NCI-H2029 (cell line): ENCODE data around the gene LYPD1.
A peak's percentile ranks its signal among the peaks of the same experiment; 100 is the strongest.

Experiments used
- DNase-seq: peaks from one replicate; lab custom pipeline; 2025; lab: John Stamatoyannopoulos, UW

The LYPD1 gene

DNA sequence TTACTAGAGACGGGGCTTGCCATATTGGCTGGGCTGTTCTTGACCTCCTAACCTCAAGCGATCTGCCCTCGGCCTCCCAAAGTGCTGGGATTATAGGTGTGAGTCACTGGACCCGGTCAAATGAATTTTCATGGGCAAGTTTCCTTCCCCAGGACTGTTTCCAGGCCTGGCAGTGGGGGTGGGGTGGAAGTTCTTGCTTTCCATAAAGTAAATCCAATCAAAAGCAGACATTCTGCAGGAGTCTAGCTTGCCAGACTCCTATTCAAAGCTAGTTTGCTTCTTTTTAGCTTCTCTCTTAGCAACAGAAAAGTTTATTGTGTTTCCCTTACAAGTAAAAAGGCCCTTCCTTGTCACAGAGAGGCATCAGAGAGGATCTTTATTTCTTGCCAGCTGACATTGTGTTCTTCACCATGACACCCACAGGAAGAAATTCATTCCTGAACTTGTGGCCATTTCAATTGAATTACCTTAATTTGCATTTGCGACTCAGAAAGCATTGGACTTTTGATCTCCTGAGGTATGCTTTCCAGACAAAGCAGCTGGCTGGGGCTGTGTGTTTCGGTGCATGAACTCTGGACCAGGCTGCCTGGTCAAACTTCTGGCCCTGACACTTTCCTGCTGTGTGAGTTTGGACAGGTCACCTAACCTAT lies 37.9 kb downstream of the LYPD1 start:
- no peak for DNase-seq

GRCh38 chr2:132627536-132627935 lies 42.5 kb downstream of the LYPD1 start:
- no peak for DNase-seq

DNA sequence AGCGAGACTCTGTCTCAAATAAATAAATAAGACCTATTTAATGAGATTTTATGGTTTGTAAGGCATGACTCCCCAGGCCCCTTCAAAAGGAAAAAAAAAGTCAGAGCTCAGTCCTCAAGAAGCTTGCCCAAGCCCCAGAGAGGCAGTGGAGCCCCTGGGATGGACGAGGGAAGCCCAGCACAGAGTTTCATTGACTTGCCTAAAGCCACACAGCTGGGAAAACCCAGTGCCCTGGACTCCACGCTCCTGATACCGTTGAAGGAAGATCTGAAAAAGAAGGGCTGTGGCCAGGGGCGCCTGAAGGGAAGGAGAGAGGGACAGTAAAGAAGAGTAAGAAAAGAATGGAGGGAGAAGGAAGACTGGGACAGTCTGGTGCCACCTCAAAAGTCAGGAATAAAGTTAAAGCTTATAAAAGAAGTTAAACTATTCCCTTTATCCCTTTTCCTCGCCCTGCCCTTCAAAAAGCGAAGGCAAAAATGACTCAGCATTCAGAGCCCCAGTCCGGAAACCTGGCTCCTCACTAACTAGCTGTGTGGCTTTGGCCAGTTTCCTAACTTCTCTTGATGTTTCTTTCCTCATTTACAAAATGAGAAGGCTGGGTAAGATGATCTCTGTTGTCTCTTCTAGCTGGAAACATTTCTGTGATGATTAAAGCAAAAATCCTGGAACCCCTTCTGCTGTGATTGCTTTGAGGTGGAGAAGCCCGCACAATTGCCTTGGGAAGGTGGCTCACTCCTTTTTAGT lies 46.7 kb downstream of the LYPD1 start:
- DNase-seq: no peak

GRCh38 chr2:132621131-132621875 lies 48.7 kb downstream of the LYPD1 start:
- peak; percentile 72 for DNase-seq

GRCh38 chr2:132620115-132620514 lies 49.9 kb downstream of the LYPD1 start:
- no peak for DNase-seq

DNA sequence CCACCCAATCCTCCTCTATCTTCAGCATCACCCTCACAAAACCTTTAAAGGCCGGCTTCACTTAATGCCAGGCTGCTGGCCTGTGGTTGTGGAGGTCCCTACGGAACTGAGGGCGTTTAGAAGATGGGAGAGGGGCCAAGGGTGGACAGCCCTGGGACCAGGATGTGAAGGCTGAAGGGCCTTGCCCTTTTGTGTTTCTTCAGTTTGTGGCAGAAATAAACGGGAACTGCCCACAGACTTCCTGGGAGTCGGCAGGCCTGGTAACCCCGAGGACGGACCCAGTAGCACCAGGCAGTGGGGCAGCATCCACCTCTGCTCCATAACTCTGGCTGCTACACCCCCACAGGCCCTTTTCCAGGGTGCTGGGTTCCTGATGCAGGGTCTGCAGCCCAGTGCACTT lies 51.3 kb downstream of the LYPD1 start:
- DNase-seq: no peak

DNA sequence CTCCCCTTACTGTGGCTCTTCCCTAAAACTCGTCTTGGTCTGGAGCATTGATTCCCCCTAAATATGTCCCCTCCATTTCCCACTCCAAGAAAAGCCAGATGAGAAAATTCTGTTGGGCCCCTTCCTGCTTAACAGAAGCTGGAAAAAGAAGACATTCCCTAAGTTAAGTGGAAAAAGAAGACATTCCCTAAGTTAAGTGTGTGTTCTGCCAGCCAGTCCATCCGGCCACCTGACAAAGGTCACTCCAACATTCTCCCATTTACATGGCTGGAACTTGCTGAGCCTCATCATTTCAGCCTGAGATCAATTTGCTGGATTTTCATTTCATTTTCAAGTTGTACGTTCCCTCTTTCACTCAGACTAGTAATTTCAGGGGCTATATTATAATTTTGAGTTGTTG lies 52.0 kb downstream of the LYPD1 start:
- no peak for DNase-seq

DNA sequence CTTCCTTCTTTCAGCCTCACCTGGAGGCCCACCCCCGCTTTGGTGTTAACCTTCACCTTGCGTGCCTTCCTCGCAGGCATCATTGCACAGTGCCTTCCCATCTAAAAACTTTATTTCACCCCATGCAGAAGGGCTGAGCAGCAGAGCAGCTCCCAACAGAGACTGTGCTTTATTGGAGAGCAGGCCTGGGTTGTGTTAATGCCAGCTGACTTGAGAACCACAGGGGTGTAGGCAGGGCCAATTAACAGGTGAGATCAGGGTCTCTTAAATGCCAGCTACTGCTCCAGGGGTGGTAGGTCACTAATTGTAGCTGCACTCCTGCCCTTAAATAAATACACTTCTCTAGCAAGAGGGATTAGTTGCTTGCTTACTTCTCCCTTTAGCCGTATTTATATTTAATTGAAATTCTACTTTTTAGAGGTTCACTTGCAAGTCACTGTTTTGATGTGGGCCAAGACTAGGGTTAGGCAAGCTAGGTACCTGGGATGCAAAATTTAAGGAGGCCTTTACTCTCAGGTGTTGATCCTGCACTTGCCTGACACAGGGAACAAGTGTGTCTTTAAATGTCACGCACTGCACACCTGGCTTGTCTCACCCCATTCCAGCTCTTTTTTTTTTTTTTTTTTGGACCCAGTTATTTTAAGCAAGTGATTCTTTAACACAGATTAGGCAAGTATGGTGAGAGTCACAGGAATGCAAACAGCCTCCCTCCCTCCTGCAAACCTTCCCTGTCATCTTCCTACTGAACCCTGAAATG lies 54.5 kb downstream of the LYPD1 start:
- no peak for DNase-seq

DNA sequence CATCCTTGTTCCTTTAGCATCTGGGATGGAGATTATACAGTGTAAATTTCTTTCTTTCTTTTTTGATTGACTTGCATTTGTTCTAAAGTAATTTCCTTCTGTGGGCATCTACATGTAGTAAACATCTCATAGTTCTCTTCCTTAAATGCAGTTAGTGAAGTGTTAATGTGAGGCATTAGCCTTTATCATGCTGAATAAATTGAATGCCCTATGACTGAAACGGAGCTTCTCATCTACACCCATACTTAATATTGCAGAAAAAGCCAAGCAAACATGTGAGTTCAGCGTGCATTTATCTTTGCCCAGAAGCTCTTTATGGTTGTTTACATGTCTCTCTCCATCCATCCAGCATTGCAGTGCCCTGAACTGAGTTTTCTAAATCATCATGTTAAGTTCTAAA lies 58.3 kb downstream of the LYPD1 start:
- DNase-seq: no peak

GRCh38 chr2:132609101-132609890 lies 60.7 kb downstream of the LYPD1 start:
- DNase-seq: peak; percentile 49

DNA sequence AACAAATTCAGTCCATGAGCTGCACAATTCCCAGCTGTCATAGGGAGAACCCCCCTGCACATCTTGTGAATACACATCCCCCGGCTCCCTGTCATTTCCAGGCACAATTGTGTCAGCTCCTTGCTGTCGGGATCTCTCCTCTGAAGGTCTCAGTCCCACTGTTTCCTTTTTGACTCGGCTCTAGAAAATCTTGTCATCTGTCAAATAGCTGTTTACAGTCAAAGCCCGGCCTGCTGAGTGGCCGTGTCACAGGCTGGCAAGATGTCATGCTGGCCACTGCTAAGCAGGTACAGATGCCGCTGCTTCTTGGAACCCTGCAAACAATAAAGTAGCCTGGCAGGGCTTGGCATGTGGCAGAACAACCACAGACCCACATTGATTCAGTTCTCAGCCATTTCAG lies 61.7 kb downstream of the LYPD1 start:
- peak; percentile 28 for DNase-seq

DNA sequence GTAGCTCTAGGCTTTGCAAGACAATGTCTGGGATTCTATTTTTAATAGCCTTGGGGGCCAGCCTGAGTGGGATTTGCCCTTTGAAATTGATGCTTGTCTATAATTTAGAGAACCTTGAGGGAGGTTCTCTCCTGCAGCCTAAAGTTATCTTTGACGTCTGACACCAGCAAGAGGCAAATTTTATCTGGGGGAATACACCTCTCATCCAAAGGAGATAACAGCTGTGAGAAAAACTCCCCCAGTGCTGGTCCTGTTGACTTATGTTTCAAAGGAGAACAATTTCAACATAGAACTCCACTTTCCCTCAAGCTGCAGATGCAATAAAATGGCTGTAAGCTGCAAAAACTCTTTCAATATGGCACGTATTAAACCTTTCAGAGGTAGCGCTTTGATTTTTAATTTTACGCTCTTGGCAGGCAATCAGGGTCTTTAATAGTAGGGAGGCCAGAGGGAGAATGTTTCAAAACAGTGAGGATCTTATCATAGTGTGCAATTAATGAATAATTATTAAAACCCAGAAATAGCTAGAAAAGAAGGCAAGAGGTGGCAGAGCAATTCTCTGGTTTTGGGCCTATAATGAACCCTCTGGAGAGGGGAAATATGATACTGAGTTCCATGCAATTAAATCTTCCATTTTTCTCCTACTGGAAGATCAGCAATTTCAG lies 62.4 kb downstream of the LYPD1 start:
- DNase-seq: no peak

DNA sequence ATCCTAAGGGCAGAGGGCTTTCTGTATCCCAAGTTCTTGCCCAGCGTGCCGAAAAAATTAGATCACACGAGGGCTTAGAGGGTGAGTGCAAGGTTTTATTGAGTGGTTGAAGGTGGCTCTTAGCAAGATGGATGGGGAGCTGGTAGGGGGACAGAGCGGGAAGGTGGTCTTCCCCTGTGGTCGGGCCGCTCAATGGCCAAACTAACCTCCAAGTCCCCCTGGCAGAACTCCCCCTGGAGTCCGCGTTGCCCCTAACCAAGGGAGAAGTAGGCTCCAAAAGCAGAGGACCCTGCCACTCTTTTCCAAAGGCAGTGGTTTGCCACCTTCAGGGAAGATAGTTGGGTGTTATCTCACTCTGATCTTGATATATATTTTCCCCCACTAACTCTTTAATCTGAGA lies 63.4 kb downstream of the LYPD1 start:
- DNase-seq: no peak

DNA sequence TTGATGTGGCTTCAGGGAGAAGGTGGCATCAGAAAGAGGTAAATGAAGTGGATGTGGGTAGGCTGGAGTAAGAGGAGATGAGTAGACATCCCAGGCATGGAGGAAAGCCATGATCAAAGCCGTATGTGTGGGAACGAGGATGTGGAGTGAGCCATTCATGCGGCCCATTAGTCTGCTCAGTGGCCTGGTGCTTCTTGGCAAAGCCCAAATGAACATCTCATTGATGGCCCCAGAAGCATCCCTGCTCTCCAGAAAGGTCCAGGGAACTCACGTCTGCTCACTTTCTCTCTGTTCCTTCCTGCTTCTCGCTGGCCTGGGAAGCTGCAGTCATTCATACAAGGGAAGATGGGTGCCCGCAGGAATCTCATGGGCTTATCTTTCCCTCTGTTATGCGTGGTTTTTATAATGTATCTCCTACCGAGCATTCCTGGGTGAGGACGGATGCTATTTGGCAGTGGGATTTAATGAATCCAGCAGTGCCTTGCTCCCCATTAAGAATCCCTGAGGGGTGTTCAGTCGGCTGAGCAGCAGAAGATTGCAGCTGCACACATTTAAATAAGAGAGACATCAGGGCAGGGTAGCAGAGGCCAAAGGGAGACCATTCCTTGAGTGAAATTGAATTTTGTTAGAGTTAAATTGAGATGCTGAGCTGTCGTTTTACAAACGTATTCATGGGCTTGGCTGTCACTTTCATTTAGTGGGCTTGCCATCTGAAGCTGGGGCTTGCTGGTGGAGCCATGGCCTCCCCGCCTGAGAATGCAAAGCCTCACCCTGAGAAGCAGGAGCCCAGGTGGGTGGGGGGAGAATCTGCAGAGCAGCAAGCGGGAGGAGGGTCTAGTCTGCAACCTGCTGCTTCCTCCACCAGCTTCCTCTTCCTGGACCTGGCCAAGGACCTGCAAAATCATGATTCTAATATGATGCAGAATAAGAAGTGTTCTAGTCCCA lies 64.5 kb downstream of the LYPD1 start:
- no peak for DNase-seq

DNA sequence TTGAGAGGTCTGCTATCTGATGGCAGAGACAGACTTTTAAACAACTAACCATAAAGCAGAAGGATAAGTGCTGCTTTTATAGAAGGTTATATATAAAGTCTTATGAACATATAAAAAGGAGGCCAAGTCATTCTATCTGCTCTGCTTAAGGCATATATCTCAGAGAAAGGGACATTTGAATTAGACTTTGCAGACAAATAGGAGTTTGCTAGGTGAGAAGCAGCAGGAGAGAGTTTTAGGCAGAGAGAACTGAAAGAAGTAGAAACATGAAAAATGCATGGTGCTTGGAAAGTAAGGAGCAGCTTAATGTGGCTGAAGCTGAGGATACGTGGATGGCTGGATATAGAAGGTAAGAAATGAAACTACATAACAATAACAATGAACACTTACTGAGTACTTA lies 65.4 kb downstream of the LYPD1 start:
- no peak for DNase-seq

- no peak for DNase-seq
Observed at GRCh38 chr2:132599556-132599955, 70.4 kb downstream of the LYPD1 start.

- DNase-seq: no peak
Observed at GRCh38 chr2:132598536-132598935, 71.5 kb downstream of the LYPD1 start.

DNA sequence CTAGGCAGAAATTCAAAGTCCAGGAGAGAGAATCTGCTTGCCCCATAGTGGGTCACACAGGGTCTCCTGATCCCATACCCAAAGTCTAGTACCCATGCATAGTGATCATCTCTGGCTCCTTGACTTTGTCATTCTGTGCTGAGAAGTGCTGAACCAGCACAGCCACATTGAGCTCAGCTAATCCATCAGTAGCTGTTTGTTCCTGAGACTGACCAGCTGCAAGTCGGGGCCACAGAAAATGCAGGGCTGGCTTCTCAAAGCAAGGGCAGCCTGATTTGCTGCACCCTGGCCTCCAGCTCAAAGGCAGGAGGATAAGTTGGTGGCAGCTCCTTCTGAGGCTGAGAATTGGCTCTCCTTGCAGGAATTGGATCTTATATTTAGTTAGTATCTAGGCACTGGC lies 72.2 kb downstream of the LYPD1 start:
- DNase-seq: no peak

DNA sequence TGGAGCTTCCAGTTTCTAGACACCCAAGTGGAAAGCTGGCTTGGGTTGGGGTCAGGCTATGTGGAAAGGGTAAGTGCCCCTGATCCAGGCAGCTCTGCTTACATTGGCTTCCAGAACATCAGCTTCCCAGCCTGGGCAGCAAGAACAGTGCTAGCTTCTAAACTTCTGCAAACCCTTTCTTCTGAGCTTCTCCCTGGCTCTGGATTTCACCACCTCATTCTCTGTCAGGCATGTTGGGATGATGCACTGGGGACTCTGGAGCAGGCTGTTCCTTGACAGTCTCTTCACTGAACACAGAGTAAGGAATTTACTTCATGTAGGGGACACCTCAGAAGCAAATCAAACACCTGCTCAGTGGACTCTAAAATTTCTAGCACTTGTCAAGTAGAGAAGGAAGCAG lies 72.8 kb downstream of the LYPD1 start:
- no peak for DNase-seq

GRCh38 chr2:132595693-132596092 lies 74.3 kb downstream of the LYPD1 start:
- DNase-seq: no peak
